RWPE1 (cell line): Measurements from ENCODE around the gene ZNRF1.
"Not testable (repeated sequence)": the region's sequence is repeated elsewhere in the genome, so short reads cannot be mapped to it uniquely, and the experiment has no call there.

Source experiments
- CTCF ChIA-PET: fragments of 350-600 bp; sonication (Branson Sonifier 250); formaldehyde crosslinking; extraction: SDS; loops from one replicate; lab custom pipeline; 2021; lab: Yijun Ruan, JAX
- POLR2A ChIA-PET: fragments of 400-600 bp; formaldehyde crosslinking; extraction: SDS; loops from one replicate; lab custom pipeline; 2020; ENCODE audit warnings: antibody characterized with exemption; ENCODE audit not compliant: low non-redundant PET; lab: Yijun Ruan, JAX
- DNase-seq: peaks from one replicate; pipeline ENCODE4 v3.0.0; 2012; ENCODE audit warnings: low spot score
- H3K27ac ChIP-seq: fragments of 450-650 bp; 2 replicates; pipeline ENCODE4 v1.5.1; 2017
- CTCF ChIP-seq: fragments of 450-650 bp; conservative IDR thresholded peaks from 2 replicates; pipeline ENCODE4 v1.5.1; 2017; ENCODE audit warnings: low read depth, mild to moderate bottlenecking

Gene ZNRF1

GRCh38 chr16:75118943-75119539 is 120.2 kb downstream of the ZNRF1 start:
- H3K27ac ChIP-seq, result no peak overlapping the region
- CTCF ChIA-PET, result no interaction called here
- DNase-seq, result no peak
- no peak for TF ChIP-seq CTCF
- POLR2A ChIA-PET, result no interaction called here

GRCh38 chr16:75120253-75120652 is 121.4 kb downstream of the ZNRF1 start:
- TF ChIP-seq CTCF, result no peak
- POLR2A ChIA-PET, result interaction anchor here (0.7 kb wide), 1 partner anchor 11 kb away, joined by 3 read pairs; no protein-coding TSS in a partner anchor
- DNase-seq, result no peak
- CTCF ChIA-PET, result interaction anchor here (0.6 kb wide), 1 partner anchor 36 kb away, joined by 3 read pairs; no protein-coding TSS in a partner anchor
- no peak overlapping the region for H3K27ac ChIP-seq

DNA sequence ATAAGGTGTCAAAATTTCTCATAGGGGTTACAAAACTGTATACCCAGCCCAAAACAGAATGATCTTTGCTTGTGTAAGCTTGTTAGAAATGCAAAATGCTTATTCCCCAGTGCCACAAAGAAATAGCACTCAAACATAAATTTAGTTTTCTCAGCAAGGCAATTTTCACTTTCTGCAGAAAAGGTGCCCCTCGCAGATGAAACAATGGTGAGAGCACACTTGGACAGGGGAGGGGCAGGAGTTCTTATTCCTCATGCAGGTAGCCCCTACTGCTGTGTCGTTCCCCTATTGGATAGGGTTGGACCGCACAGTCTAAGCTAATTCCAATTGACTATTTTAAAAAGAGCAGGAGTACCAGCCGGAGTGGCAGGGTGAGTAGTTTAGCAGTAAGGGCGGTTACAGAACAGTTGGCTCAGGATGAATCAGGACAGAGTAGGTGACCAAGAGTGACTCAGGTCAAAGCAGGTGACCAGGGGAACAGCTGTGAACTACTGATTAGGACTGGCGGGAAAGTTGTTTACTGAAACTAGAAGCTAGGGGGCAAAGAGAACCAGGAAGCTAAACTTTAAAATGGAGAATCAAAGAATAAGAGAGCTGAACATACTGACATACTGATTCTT is 123.2 kb downstream of the ZNRF1 start:
- POLR2A ChIA-PET, result no interaction called here

DNA sequence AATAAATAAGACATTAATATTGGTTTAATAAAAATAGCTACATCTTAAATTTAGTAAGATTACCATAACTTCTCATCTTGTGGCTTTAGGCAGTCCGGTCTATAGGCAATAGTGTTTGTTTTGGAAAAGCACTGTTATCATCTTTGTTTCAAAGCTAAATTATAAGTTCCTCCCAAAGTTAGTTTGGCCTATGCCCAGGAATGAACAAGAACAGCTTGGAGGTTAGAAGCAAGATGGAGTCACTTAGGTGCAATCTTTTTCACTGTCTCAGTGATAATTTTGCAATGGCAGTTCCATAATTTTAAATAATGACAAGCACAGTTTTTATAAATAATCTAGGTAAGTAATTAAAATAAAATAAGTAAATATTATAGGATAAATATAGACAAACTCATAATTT is 123.8 kb downstream of the ZNRF1 start:
- CTCF ChIA-PET, result no interaction called here
- POLR2A ChIA-PET, result no interaction called here
- TF ChIP-seq CTCF, result no peak
- no peak overlapping the region for H3K27ac ChIP-seq
- DNase-seq, result no peak

More for the DNA sequence above, 123.2 kb downstream of the ZNRF1 start:
- no peak overlapping the region for H3K27ac ChIP-seq
- no peak for TF ChIP-seq CTCF
- no peak for DNase-seq
- CTCF ChIA-PET, result no interaction called here

GRCh38 chr16:75127713-75128415 is 129.0 kb downstream of the ZNRF1 start:
- ChIA-PET POLR2A (no interaction called here), CTCF (no interaction called here)
- no peak for DNase-seq

GRCh38 chr16:75129421-75130149 is 130.8 kb downstream of the ZNRF1 start:
- POLR2A ChIA-PET, DNase-seq, H3K27ac ChIP-seq: not testable (repeated sequence)
- CTCF ChIA-PET, result interaction anchor here (0.6 to 2.2 kb wide), 3 partner anchors 8 to 118 kb away, joined by 3 to 5 read pairs (median 5); no protein-coding TSS in a partner anchor

More at GRCh38 chr16:75127713-75128415, 129.0 kb downstream of the ZNRF1 start:
- no peak for TF ChIP-seq CTCF
- no peak overlapping the region for H3K27ac ChIP-seq
